ENCODE measurements around the gene NDUFAF8. TPM values are rescaled to one million over a fixed set of nuclear protein-coding genes. Genes with fewer than 3 reads are reported as not detected.

The NDUFAF8 gene
- total and polyA plus RNA-seq, 10 of the 15 experiments (the other 5 are each of a cell fraction or from before 2014, with no cell fraction given): 22.0 to 307 (median 106) TPM

DNA sequence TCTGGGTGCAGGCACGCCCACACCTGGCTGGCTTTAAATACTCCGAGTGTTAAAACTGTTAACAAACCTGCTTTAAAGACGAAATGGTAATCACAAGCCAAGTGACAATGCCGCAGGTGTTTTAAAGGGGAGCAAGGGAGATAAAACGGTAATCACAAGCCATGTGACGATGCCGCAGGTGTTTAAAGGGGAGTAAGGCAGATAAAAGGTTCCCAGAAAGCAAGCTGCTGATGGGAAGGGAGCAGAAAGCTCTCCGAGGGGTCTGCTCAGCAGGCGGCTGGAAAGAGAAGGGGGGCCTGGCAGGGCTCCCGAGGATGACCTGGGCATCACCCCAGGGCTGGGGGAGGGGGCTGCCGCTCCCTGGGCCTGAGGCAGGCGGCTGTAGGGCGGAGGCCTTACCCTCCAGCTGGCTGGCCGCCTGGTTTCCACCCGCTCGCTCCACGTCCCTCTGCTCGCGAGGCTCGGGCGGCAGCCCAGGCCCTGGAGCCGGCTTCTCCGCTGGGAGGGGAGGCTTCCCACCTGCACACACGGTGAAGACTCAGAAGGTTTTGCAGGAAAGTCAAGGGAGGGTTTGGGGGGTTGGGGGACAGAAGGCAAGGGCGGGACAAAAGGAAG, 12.1 kb downstream of the NDUFAF8 start:
- no peak for ATAC-seq
- no peak overlapping the region for H3K4me2 ChIP-seq (ENCODE audit: control insufficient read depth, insufficient read depth)
- TF ChIP-seq IKZF1 (conservative IDR thresholded peaks at IDR 0.05): no peak
- TF ChIP-seq DPF2 (IDR thresholded peaks at IDR 0.05): no peak
- no peak for TF ChIP-seq RUNX3 (IDR thresholded peaks at IDR 0.05; ENCODE audit: low read length)
- TF ChIP-seq HDGF (IDR thresholded peaks at IDR 0.05): no peak
- TF ChIP-seq ZNF687 (IDR thresholded peaks at IDR 0.05): no peak
- TF ChIP-seq JUNB (IDR thresholded peaks at IDR 0.05): no peak
- no peak for TF ChIP-seq POU2F2 (IDR thresholded peaks at IDR 0.05; ENCODE audit: borderline replicate concordance, low read depth, low read length)
- TF ChIP-seq SUZ12 (IDR thresholded peaks at IDR 0.05; ENCODE audit: unreplicated experiment): no peak
- TF ChIP-seq SPI1 (IDR thresholded peaks at IDR 0.05; ENCODE audit: borderline replicate concordance, insufficient read depth, low read depth, low read length): no peak
- TF ChIP-seq HDAC2 (IDR thresholded peaks at IDR 0.05): no peak
- TF ChIP-seq REST (IDR thresholded peaks at IDR 0.05; ENCODE audit: low read depth, low read length): no peak
- TF ChIP-seq SRF (IDR thresholded peaks at IDR 0.05; ENCODE audit: low read depth in 2 of 2, low read length in 2 of 2): no peak
- no peak for TF ChIP-seq RCOR1 (conservative IDR thresholded peaks at IDR 0.05; ENCODE audit: low read depth, low read length)
- TF ChIP-seq IRF4 (IDR thresholded peaks at IDR 0.05; ENCODE audit: low read depth, low read length): no peak
- no peak for TF ChIP-seq BCL3 (IDR thresholded peaks at IDR 0.05; ENCODE audit: borderline replicate concordance, insufficient read depth, low read depth, low read length, poor library complexity, severe bottlenecking)

More for the DNA sequence above, 12.1 kb downstream of the NDUFAF8 start:
- Histone ChIP-seq H3K27ac (ENCODE audit: control insufficient read depth, insufficient read depth) (no peak overlapping the region), H3K79me2 (ENCODE audit: control insufficient read depth, insufficient read depth, low read length) (no peaks in the 10 kb centered on the region), H3K4me1 (ENCODE audit: control insufficient read depth, insufficient read depth, low read length) (no peaks in the 10 kb centered on the region), H3K9me3 (replicated peaks; ENCODE audit: control insufficient read depth, insufficient read depth, low read length) (no peaks in the 10 kb centered on the region), H3K27me3 (replicated peaks in 1 of 2; ENCODE audit: control insufficient read depth in 2 of 2, insufficient read depth in 2 of 2, low read length in 1 of 2) (no peaks in the 10 kb centered on the region), H4K20me1 (ENCODE audit: control insufficient read depth, insufficient read depth) (no peaks in the 10 kb centered on the region), H3K4me3 (no peak overlapping the region), H3K36me3 (ENCODE audit: control insufficient read depth in 2 of 2, insufficient read depth in 2 of 2, low read length in 1 of 2) (peaks cover 2% of the 10 kb centered on the region in 2 experiments; a peak in 3 of 4 replicates), H3K9ac (ENCODE audit: control insufficient read depth, insufficient read depth, low read length) (no peak overlapping the region), H2AFZ (ENCODE audit: control insufficient read depth, low read depth, low read length) (no peak overlapping the region)
- ChIA-PET POLR2A (no interaction called here), RAD21 (ENCODE audit: unreplicated experiment) (no interaction called here), CTCF (interaction anchor here (1.6 kb wide), 1 partner anchor 233 kb away, joined by 6 read pairs; no protein-coding TSS in a partner anchor), SMC1A (ENCODE audit: uncharacterized antibody, unreplicated experiment) (no interaction called here)
- no peak for DNase-seq (ENCODE audit: low read depth, low spot score)
- WGBS (ENCODE audit: insufficient coverage, insufficient replicate concordance, low lambda C conversion rate, missing lambda C conversion rate): 70% methylated on average over 24 of the region's 25 CpGs
- intact Hi-C loops (cut with micrococcal nuclease; ENCODE audit: unreplicated experiment) (loop anchor here (5.0 to 10.0 kb wide), 2 partner anchors 264 to 351 kb away; partner anchors contain the start of gene ACTG1), in situ Hi-C loops (cut with MboI) (no loop called here)
- BruUV-seq (replicated peaks): no TSS peak
- no peak for FAIRE-seq

Data from GM12878 (cell line).